Ovary (tissue), 9 donors: ENCODE results near the gene C2orf74. TPM values are rescaled to one million over a fixed set of nuclear protein-coding genes. Genes with fewer than 3 reads are reported as not detected.

Source experiments
- DNase-seq, 5 donors: peaks; one replicate each; pipeline ENCODE4 v3.0.0-alpha.2; 2019 to 2020
- H3K27ac ChIP-seq, 2 donors: fragments of 200-600 bp; one replicate each; pipeline versions ENCODE4 v1.5.1 to v1.8.0; 2019 to 2022
- H3K27me3 ChIP-seq: fragments of 200-600 bp; one replicate; pipeline ENCODE4 v1.8.0; 2022
- H3K36me3 ChIP-seq: fragments of 200-600 bp; sonication (generic); one replicate; pipeline ENCODE4 v1.5.1; 2019
- H3K4me1 ChIP-seq: one replicate; pipeline ENCODE4 v1.8.1; 2013; ENCODE audit warnings: mild to moderate bottlenecking, moderate library complexity; ENCODE audit not compliant: insufficient read depth
- H3K4me3 ChIP-seq: fragments of 200-600 bp; sonication (generic); one replicate; pipeline ENCODE4 v1.5.1; 2017
- H3K9me3 ChIP-seq, 2 donors: fragments of 200-600 bp in 1 of 2; sonication (generic) in 1 of 2; one replicate each; pipeline versions ENCODE4 v1.5.1 to v1.8.1; 2013 to 2019; ENCODE audit warnings: mild to moderate bottlenecking in 1 of 2, moderate library complexity in 1 of 2
- EP300 ChIP-seq: sonication (generic); formaldehyde crosslinking; IDR thresholded peaks from one replicate; pipeline ENCODE4 v1.6.1; 2017; ENCODE audit warnings: antibody characterized with exemption
- POLR2A ChIP-seq: fragments of 450-650 bp; IDR thresholded peaks from one replicate; pipeline ENCODE4 v1.6.1; 2017; ENCODE audit warnings: antibody characterized with exemption, mild to moderate bottlenecking, moderate library complexity
- WGBS, 3 donors: extraction: QIAGEN DNeasy Blood & Tissue Kit in 1 of 3; methylation state at CpG; one replicate each; pipeline versions ENCODE4 v1.1.5 to v1.1.7; 2013 to 2017; 5-methylcytosine and 5-hydroxymethylcytosine counted together
- intact Hi-C, 4 donors: fragments of 100-400 bp; cut with DNase I; formaldehyde crosslinking; loops; one replicate each; pipeline versions ENCODE4 v1.11.0 to v1.15.1; 2022 to 2023
- polyA plus RNA-seq, 2 donors: library from polyadenylated mRNA; stranded (reverse); fragments of 200-250 nt in 1 of 2; fragments of 350-450 nt in 1 of 2; fragmentation: Illumina TruSeq in 1 of 2; extraction: RNeasy Lipid Tissue Mini Kit (QIAGEN cat#74804) in 1 of 2; gene quantifications; one replicate each; pipeline ENCODE4 v1.2.3, GENCODE V29; 2013 to 2014
- total RNA-seq, 7 donors: library from RNA; depleted of rRNA in 2 of 7; stranded (reverse); fragments of >200 nt in 2 of 7; fragmentation: NEBNext Ultra II Directional in 3 of 7; extraction: Animal tissue kit (Norgen Biotek cat#: 25700) in 3 of 7; gene quantifications; one replicate each; pipeline versions ENCODE4 v1.1.0 to v1.2.4, GENCODE V29; 2016 to 2023
- TF ChIP-seq, protein P1 (sequence below), 3 donors: fragments of 450-650 bp in 2 of 3; fragments of 200-600 bp in 1 of 3; IDR thresholded peaks; one replicate each; pipeline versions ENCODE4 v1.5.1 to v1.8.0; 2016 to 2022; ENCODE audit warnings: antibody characterized with exemption in 3 of 3, mild to moderate bottlenecking in 1 of 3
- donor health status: DM: no; HTN: no; CAD: no; lungs with moderate emphysema.
- donor health status: DM: no; HTN: no; CAD: no.
- donor health status: Bipolar disorder and iron deficiency.
- donor health status: DM: yes; HTN: yes; CAD: no.
- donor health status: DM: no; HTN: no; CAD: no.
- donor health status: DM: yes; HTN: yes; CAD: no.

Gene C2orf74
- total and polyA plus RNA-seq, 9 donors, result 8.6 to 36.7 (median 18.5) TPM

DNA sequence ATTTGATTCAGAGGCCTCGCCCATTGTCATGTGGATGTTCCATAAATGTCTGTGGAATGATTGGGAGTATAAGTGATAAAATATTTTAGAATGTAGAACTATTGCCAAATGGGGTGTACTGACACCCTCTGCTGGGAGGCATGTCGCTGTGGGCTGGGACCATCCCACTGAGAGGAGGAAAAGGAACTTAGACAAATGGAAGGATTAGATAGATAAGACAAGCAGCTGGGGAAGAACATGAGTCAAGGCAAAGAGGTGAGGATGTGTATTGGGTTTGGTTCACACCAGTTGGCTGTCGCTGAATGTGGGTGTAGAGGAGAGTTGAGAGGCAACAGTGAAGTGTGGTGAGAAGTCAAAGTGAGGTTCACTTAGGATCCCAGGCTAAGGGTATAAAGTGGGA lies 4.0 kb downstream of the C2orf74 start:
- Histone ChIP-seq H3K27ac (no peak overlapping the region), H3K9me3 (no peaks in the 10 kb centered on the region), H3K4me1 (no peaks in the 10 kb centered on the region), H3K36me3 (no peaks in the 10 kb centered on the region), H3K4me3 (no peak overlapping the region), H3K27me3 (no peaks in the 10 kb centered on the region)
- 71 to 83% (median 77%) methylated on average over 3 of the region's 3 CpGs for WGBS, 3 donors
- intact Hi-C loops, result no loop called here
- TF ChIP-seq POLR2A (no peak), EP300 (no peak)
- TF ChIP-seq, protein P1, sequence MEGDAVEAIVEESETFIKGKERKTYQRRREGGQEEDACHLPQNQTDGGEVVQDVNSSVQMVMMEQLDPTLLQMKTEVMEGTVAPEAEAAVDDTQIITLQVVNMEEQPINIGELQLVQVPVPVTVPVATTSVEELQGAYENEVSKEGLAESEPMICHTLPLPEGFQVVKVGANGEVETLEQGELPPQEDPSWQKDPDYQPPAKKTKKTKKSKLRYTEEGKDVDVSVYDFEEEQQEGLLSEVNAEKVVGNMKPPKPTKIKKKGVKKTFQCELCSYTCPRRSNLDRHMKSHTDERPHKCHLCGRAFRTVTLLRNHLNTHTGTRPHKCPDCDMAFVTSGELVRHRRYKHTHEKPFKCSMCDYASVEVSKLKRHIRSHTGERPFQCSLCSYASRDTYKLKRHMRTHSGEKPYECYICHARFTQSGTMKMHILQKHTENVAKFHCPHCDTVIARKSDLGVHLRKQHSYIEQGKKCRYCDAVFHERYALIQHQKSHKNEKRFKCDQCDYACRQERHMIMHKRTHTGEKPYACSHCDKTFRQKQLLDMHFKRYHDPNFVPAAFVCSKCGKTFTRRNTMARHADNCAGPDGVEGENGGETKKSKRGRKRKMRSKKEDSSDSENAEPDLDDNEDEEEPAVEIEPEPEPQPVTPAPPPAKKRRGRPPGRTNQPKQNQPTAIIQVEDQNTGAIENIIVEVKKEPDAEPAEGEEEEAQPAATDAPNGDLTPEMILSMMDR (IDR thresholded peaks at IDR 0.05), result no peak
- DNase-seq, result no peak

GRCh38 chr2:61167579-61167978 lies 5.6 kb downstream of the C2orf74 start:
- TF ChIP-seq, protein P1 (IDR thresholded peaks at IDR 0.05), result no peak
- TF ChIP-seq EP300, result no peak
- TF ChIP-seq POLR2A, result no peak

GRCh38 chr2:61172671-61173070 lies 10.7 kb downstream of the C2orf74 start:
- TF ChIP-seq, protein P1 (IDR thresholded peaks at IDR 0.05), result no peak
- TF ChIP-seq POLR2A (no peak), EP300 (no peak)
- H3K27me3 ChIP-seq, result no peaks in the 10 kb centered on the region
- no peaks in the 10 kb centered on the region for H3K4me1 ChIP-seq
- no peak for DNase-seq
- intact Hi-C loops, result no loop called here
- no peaks in the 10 kb centered on the region for H3K36me3 ChIP-seq
- WGBS, 3 donors, result 58 to 84% (median 67%) methylated on average over 1 of the region's 1 CpG
- H3K9me3 ChIP-seq, result no peaks in the 10 kb centered on the region
- H3K4me3 ChIP-seq, result no peak overlapping the region
- no peak overlapping the region for H3K27ac ChIP-seq

More at GRCh38 chr2:61167579-61167978, 5.6 kb downstream of the C2orf74 start:
- Histone ChIP-seq H3K36me3 (no peaks in the 10 kb centered on the region), H3K27me3 (no peaks in the 10 kb centered on the region), H3K4me3 (no peak overlapping the region), H3K27ac (no peak overlapping the region), H3K9me3 (no peaks in the 10 kb centered on the region), H3K4me1 (no peaks in the 10 kb centered on the region)
- WGBS, 3 donors, result 93 to 97% (median 96%) methylated on average over 10 of the region's 10 CpGs
- DNase-seq, result no peak
- intact Hi-C loops, result no loop called here

DNA sequence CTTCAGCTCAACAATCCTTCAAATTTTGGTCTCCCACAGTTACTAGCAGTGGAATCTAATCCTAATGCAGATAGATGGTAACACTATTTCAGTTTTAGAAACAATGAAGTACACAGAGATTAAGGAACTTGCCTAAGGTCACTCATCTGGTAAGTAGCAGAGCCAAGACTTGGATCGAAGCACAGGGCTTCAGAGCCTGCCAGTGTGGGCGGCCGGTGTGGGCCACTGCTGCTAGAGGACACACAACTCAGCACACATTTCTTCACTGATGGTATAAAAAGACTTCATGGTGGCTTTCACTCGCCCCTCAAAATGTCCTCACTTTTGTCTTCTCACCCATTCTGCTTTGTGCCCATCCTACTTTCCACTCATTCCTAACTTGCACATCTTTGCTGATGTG lies 11.1 kb downstream of the C2orf74 start:
- Histone ChIP-seq H3K9me3 (no peaks in the 10 kb centered on the region), H3K4me3 (no peak overlapping the region), H3K27me3 (no peaks in the 10 kb centered on the region), H3K36me3 (no peaks in the 10 kb centered on the region), H3K4me1 (peaks cover 2% of the 10 kb centered on the region), H3K27ac (no peak overlapping the region)
- no peak for DNase-seq
- intact Hi-C loops, result no loop called here
- TF ChIP-seq EP300 (no peak), POLR2A (no peak)
- TF ChIP-seq, protein P1 (IDR thresholded peaks at IDR 0.05), result no peak
- WGBS, 3 donors, result 74 to 76% (median 75%) methylated on average over 4 of the region's 4 CpGs

DNA sequence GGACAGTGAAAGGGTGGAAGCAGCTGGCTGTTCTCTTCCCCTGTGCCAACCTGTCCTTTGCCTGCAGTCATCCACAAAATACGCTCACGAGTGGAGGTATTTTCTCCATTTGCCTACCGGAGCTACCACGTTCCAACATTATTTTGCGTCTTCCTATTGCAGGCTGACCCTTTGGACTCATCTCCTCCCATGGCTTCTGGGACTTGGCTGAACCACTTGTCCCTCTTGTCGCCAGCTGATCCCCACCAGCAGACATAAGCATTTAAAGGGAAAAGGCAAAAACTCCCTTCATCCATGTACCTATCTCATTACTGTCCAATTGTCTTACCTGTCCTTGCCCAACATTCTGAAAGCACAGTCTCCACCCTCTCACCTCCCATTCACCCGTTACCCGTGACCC lies 13.0 kb downstream of the C2orf74 start:
- H3K9me3 ChIP-seq, result no peaks in the 10 kb centered on the region
- 78 to 83% (median 79%) methylated on average over 8 of the region's 8 CpGs for WGBS, 3 donors
- no peak overlapping the region for H3K27ac ChIP-seq
- no peaks in the 10 kb centered on the region for H3K27me3 ChIP-seq
- H3K4me3 ChIP-seq, result no peak overlapping the region
- TF ChIP-seq EP300, result no peak
- no peak for TF ChIP-seq POLR2A
- TF ChIP-seq, protein P1 (IDR thresholded peaks at IDR 0.05), result no peak
- peaks cover 15% of the 10 kb centered on the region for H3K4me1 ChIP-seq
- DNase-seq, result no peak
- intact Hi-C loops, result no loop called here
- H3K36me3 ChIP-seq, result no peaks in the 10 kb centered on the region
